IMR-90 (cell line): ENCODE data around the gene NPB. TPM values are rescaled to one million over a fixed set of nuclear protein-coding genes. Genes with fewer than 3 reads are reported as not detected.

ENCODE experiments used
- ATAC-seq: fragments of 200-7000 bp; cut with Tn5 transposase; 2 replicates; pipeline ENCODE4 v1.9.1; 2020; ENCODE audit warnings: low read depth, mild to moderate bottlenecking, moderate library complexity
- BruUV-seq: library from RNA; stranded (reverse); fragments of 400-500 nt; replicated peaks from 2 replicates; lab custom pipeline; 2021; lab: Mats Ljungman, UMichigan
- CTCF ChIA-PET: fragments of 300-600 bp; formaldehyde crosslinking; extraction: SDS; loops from one replicate; lab custom pipeline; 2021; ENCODE audit warnings: antibody characterized with exemption; lab: Yijun Ruan, JAX
- POLR2A ChIA-PET: fragments of 300-600 bp; sonication (Branson Sonifier 250); formaldehyde crosslinking; loops from one replicate; lab custom pipeline; 2022; ENCODE audit warnings: antibody characterized with exemption; ENCODE audit not compliant: unreplicated experiment; lab: Charles Lee
- DNase-seq: peaks from one replicate; pipeline ENCODE4 v3.0.0; 2013
- H2AFZ ChIP-seq: replicated peaks from 2 replicates; pipeline ENCODE3; 2013; ENCODE audit warnings: low read length, mild to moderate bottlenecking; ENCODE audit not compliant: poor library complexity
- H2AK5ac ChIP-seq: 2 replicates; pipeline ENCODE4 v1.6.1; 2013; ENCODE audit warnings: low read depth, low read length, inconsistent platforms
- H2AK9ac ChIP-seq: replicated peaks from 2 replicates; pipeline ENCODE3; 2013; ENCODE audit warnings: mild to moderate bottlenecking, low read depth, low read length, moderate library complexity; ENCODE audit not compliant: poor library complexity
- H2BK120ac ChIP-seq: 2 replicates; pipeline ENCODE4 v1.6.1; 2013; ENCODE audit warnings: low read depth, low read length, inconsistent platforms
- H2BK15ac ChIP-seq: 3 replicates; pipeline ENCODE4 v1.6.1; 2013; ENCODE audit warnings: low read depth, low read length, inconsistent platforms
- H2BK20ac ChIP-seq: 2 replicates; pipeline ENCODE4 v1.6.1; 2013; ENCODE audit warnings: low read depth, mild to moderate bottlenecking, inconsistent platforms, low read length, moderate library complexity
- H2BK5ac ChIP-seq: 2 replicates; pipeline ENCODE4 v1.6.1; 2013; ENCODE audit warnings: mild to moderate bottlenecking, low read depth, low read length, inconsistent platforms; ENCODE audit not compliant: poor library complexity, severe bottlenecking
- H3K14ac ChIP-seq: replicated peaks from 2 replicates; pipeline ENCODE4 v1.6.1; 2013; ENCODE audit warnings: low read depth, low read length, inconsistent platforms
- H3K18ac ChIP-seq: 2 replicates; pipeline ENCODE4 v1.6.1; 2013; ENCODE audit warnings: low read depth, low read length, control low read depth
- H3K23ac ChIP-seq: 2 replicates; pipeline ENCODE4 v1.6.1; 2013; ENCODE audit warnings: low read depth, low read length, inconsistent platforms
- H3K27ac ChIP-seq: 2 replicates; pipeline ENCODE4 v1.5.1; 2013; ENCODE audit warnings: mild to moderate bottlenecking, control low read depth, low read length; ENCODE audit not compliant: insufficient read depth
- H3K27me3 ChIP-seq: 2 replicates; pipeline ENCODE4 v1.6.1; 2013; ENCODE audit warnings: low read length; ENCODE audit not compliant: control insufficient read depth, insufficient read depth
- H3K36me3 ChIP-seq: 2 replicates; pipeline ENCODE4 v1.6.1; 2013; ENCODE audit warnings: low read length, mixed read lengths; ENCODE audit not compliant: control insufficient read depth, insufficient read depth
- H3K4ac ChIP-seq: 2 replicates; pipeline ENCODE4 v1.6.1; 2013; ENCODE audit warnings: low read depth, low read length, inconsistent platforms
- H3K4me1 ChIP-seq: 2 replicates; pipeline ENCODE4 v1.6.1; 2013; ENCODE audit warnings: low read length, mixed read lengths; ENCODE audit not compliant: control insufficient read depth, insufficient read depth
- H3K4me2 ChIP-seq: 2 replicates; pipeline ENCODE4 v1.6.1; 2013; ENCODE audit warnings: low read depth, mild to moderate bottlenecking, control low read depth, low read length, moderate library complexity
- H3K4me3 ChIP-seq: 2 replicates; pipeline ENCODE4 v1.5.1; 2013; ENCODE audit warnings: low read depth, mild to moderate bottlenecking, control low read depth, low read length, moderate library complexity; ENCODE audit not compliant: insufficient read depth
- H3K56ac ChIP-seq: 2 replicates; pipeline ENCODE4 v1.6.1; 2013; ENCODE audit warnings: low read length, inconsistent platforms; ENCODE audit not compliant: insufficient read depth; ENCODE audit errors: extremely low read depth
- H3K79me1 ChIP-seq, 2 experiments: 2 replicates each; pipeline ENCODE4 v1.6.1; 2013; ENCODE audit warnings: low read length in 2 of 2, inconsistent platforms in 1 of 2, low read depth in 1 of 2
- H3K9ac ChIP-seq: 2 replicates; pipeline ENCODE4 v1.6.1; 2013; ENCODE audit warnings: low read depth, low read length, control low read depth
- H3K9me1 ChIP-seq: 2 replicates; pipeline ENCODE4 v1.6.1; 2013; ENCODE audit warnings: low read length, inconsistent platforms; ENCODE audit not compliant: insufficient read depth
- H3K9me3 ChIP-seq: 2 replicates; pipeline ENCODE4 v1.6.1; 2013; ENCODE audit warnings: low read length; ENCODE audit not compliant: control insufficient read depth, insufficient read depth
- H4K20me1 ChIP-seq: 2 replicates; pipeline ENCODE4 v1.6.1; 2013; ENCODE audit warnings: low read length, inconsistent platforms; ENCODE audit not compliant: insufficient read depth
- H4K5ac ChIP-seq: 2 replicates; pipeline ENCODE4 v1.6.1; 2013; ENCODE audit warnings: mild to moderate bottlenecking, low read depth, low read length, control low read depth
- H4K8ac ChIP-seq, 2 experiments: 2 replicates each; pipeline ENCODE4 v1.6.1; 2013; ENCODE audit warnings: low read depth in 2 of 2, low read length in 2 of 2, control low read depth in 1 of 2, inconsistent platforms in 1 of 2
- H4K91ac ChIP-seq: 2 replicates; pipeline ENCODE4 v1.6.1; 2013; ENCODE audit warnings: low read depth, low read length, inconsistent platforms; ENCODE audit not compliant: insufficient read depth
- FOS ChIP-seq: fragments of 150-350 bp; IDR thresholded peaks from 2 replicates; pipeline ENCODE4 v1.6.1; 2016; ENCODE audit warnings: low read depth, low read length
- MAFK ChIP-seq: IDR thresholded peaks from 2 replicates; pipeline ENCODE4 v1.6.1; 2012; ENCODE audit warnings: low read depth, low read length, improper control_type of control experiment
- MXI1 ChIP-seq: IDR thresholded peaks from 2 replicates; pipeline ENCODE4 v1.6.1; 2012; ENCODE audit warnings: low read depth, mild to moderate bottlenecking, low read length, moderate library complexity, borderline replicate concordance
- NFE2L2 ChIP-seq: fragments of 150-350 bp; IDR thresholded peaks from 2 replicates; pipeline ENCODE4 v1.6.1; 2016; ENCODE audit warnings: low read depth, mild to moderate bottlenecking, low read length
- POLR2A ChIP-seq: IDR thresholded peaks from 2 replicates; pipeline ENCODE4 v1.6.1; 2012; ENCODE audit warnings: mild to moderate bottlenecking, low read depth, low read length
- WGBS, 2 experiments: methylation state at CpG; one replicate each; pipeline versions ENCODE4 v1.1.5 to v1.1.7; 2013; ENCODE audit warnings: missing lambda C conversion rate in 2 of 2; ENCODE audit not compliant: insufficient read length in 1 of 2; ENCODE audit errors: extremely low coverage in 2 of 2; 5-methylcytosine and 5-hydroxymethylcytosine counted together
- dilution Hi-C: fragments of 300-500 bp; cut with HindIII; formaldehyde crosslinking; loops from one replicate; pipeline ENCODE4 v1.14.3; 2018; ENCODE audit warnings: low sequenced_read_pairs; ENCODE audit not compliant: unreplicated experiment
- in situ Hi-C: fragments of 300-500 bp; cut with MboI; formaldehyde crosslinking; loops from 3 replicates; pipeline ENCODE4 v1.14.3; 2019; ENCODE audit warnings: low sequenced_read_pairs, inconsistent platforms, mixed read lengths
- intact Hi-C: fragments of 100-400 bp; cut with micrococcal nuclease; formaldehyde crosslinking; loops from 2 replicates; pipeline ENCODE4 v1.10.0; 2022
- polyA plus RNA-seq, 3 experiments: library from polyadenylated mRNA; depleted of rRNA; stranded (reverse); fragments of >200 nt; gene quantifications; 2 replicates each; pipeline ENCODE4 v1.2.3, GENCODE V29; 2012; ENCODE audit warnings: low replicate concordance in 1 of 3
- total RNA-seq: library from RNA; depleted of rRNA; stranded (reverse); fragments of >200 nt; gene quantifications from 2 replicates; pipeline ENCODE4 v1.2.3, GENCODE V29; 2012

NPB gene
- total and polyA plus RNA-seq, 2 of the 4 experiments (the other 2 are of a cell fraction): 0.51 TPM; not detected in 1

DNA sequence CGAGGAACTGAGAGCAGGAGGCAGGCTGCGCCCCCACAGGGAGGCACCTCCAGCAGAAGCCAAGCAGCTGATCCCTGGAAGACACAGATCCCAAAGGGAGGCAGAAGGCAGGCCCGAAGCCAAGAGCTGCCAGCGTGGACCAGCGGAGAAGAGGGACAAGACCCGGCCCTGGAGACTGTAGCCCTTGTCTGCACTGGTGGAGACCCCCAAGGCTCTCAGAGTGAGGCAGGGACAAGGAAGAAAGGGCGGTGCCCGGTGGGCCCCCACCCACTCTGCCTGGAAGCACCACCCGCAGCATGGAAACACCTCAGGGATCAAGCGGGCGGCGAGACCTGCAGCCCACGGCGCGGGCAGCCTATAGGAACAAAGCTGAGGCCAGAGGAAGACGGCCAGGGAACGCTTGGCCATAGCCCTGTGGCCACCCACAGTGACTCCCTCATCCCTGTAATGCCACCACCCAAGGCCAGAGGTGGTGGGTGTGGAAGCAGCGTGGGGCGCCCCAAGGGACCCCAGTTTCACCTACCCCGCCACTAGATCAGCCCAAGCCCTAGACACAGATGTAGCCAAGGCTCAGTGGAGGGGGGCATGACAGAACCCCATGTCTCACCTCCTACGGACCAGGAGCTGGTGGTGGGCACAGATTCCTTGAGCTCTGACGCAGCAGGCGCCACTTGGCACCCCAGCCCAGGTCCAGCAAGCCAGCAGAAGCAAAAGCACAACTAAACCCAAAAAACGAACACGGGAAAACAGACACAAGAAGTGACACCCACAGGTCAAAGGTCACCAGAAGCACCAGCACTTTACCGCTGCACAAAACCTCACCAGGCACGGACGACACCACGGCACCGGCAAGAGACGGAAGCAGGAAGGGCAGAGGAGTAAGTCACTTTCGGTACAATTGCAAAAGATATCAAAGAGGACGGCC, 18.8 kb downstream of the NPB start:
- dilution Hi-C loops (no loop called here), intact Hi-C loops (no loop called here), in situ Hi-C loops (no loop called here)
- H3K36me3 ChIP-seq: peaks cover 35% of the 10 kb centered on the region
- H3K4me3 ChIP-seq: no peak overlapping the region
- H3K4me2 ChIP-seq: no peak overlapping the region; the same call in 1 of the 2 replicates
- H4K91ac ChIP-seq: no peak overlapping the region
- H3K18ac ChIP-seq: no peak overlapping the region
- H3K9ac ChIP-seq: no peak overlapping the region
- peak overlapping the region; percentile 84 for H2AK9ac ChIP-seq
- peak overlapping the region; percentile 65; the same call in 1 of the 2 replicates for H3K23ac ChIP-seq
- no peaks in the 10 kb centered on the region for H3K27me3 ChIP-seq
- no peak overlapping the region for H2AFZ ChIP-seq
- H2BK15ac ChIP-seq: no peak overlapping the region
- H4K8ac ChIP-seq: peak overlapping the region in 1 of 2 experiments; percentile 46; a peak in 1 of 4 replicates
- peaks cover 15 to 83% of the 10 kb centered on the region in 2 experiments for H3K79me1 ChIP-seq
- TF ChIP-seq MAFK (no peak), POLR2A (no peak), MXI1 (no peak), FOS (no peak), NFE2L2 (no peak)
- 65% methylated on average over 9 of the region's 33 CpGs; no CpG with 5 or more reads in 1 of the 2 experiments for WGBS, 2 experiments
- H3K4me1 ChIP-seq: peaks cover 36% of the 10 kb centered on the region
- POLR2A ChIA-PET: no interaction called here
- DNase-seq: no peak
- H2BK120ac ChIP-seq: no peak overlapping the region
- no peak for ATAC-seq
- peak overlapping the region; percentile 36; the same call in 1 of the 2 replicates for H2AK5ac ChIP-seq
- H4K5ac ChIP-seq: no peak overlapping the region
- peaks cover 84% of the 10 kb centered on the region for H4K20me1 ChIP-seq
- H3K56ac ChIP-seq: no peak overlapping the region
- H3K9me3 ChIP-seq: no peaks in the 10 kb centered on the region
- H3K4ac ChIP-seq: peak overlapping the region; percentile 54; the same call in 1 of the 2 replicates
- no TSS peak for BruUV-seq
- H3K9me1 ChIP-seq: peaks cover 25% of the 10 kb centered on the region
- no peak overlapping the region for H2BK20ac ChIP-seq
- no peak overlapping the region for H2BK5ac ChIP-seq
- no peak overlapping the region; the same call in 1 of the 2 replicates for H3K14ac ChIP-seq
- H3K27ac ChIP-seq: peak overlapping the region; percentile 3; the same call in 1 of the 2 replicates
- CTCF ChIA-PET: no interaction called here
